ENCODE measurements around the gene TTC34.
"Not testable (repeated sequence)": the region's sequence is repeated elsewhere in the genome, so short reads cannot be mapped to it uniquely, and the experiment has no call there.

The TTC34 gene

GRCh38 chr1:2686091-2686863, 115.2 kb downstream of the TTC34 start:
- not testable (repeated sequence) for H3F3A ChIP-seq (ENCODE audit: insufficient read depth, low read length); H3K4me2 ChIP-seq (ENCODE audit: low read length); H3K4me1 ChIP-seq (ENCODE audit: insufficient read depth, low read length, severe bottlenecking); H3K9me3 ChIP-seq (ENCODE audit: low read length); H3K27ac ChIP-seq (ENCODE audit: low read depth, low read length, poor library complexity, severe bottlenecking); H3K9ac ChIP-seq (ENCODE audit: low read length); H3K27me3 ChIP-seq (ENCODE audit: insufficient read depth, low read length); H3K9me2 ChIP-seq (ENCODE audit: low read depth, low read length); H3K4me3 ChIP-seq (ENCODE audit: low read depth, low read length, poor library complexity, severe bottlenecking); H3K79me2 ChIP-seq (ENCODE audit: insufficient read depth, low read length); H2AFZ ChIP-seq (ENCODE audit: low read length); H3K36me3 ChIP-seq (ENCODE audit: insufficient read depth, low read length); H4K20me1 ChIP-seq (ENCODE audit: insufficient read depth, low read length)

GRCh38 chr1:2685671-2686070, 115.8 kb downstream of the TTC34 start:
- not testable (repeated sequence) for H3K27ac ChIP-seq (ENCODE audit: low read depth, low read length, poor library complexity, severe bottlenecking); H3K4me1 ChIP-seq (ENCODE audit: insufficient read depth, low read length, severe bottlenecking); H3K4me3 ChIP-seq (ENCODE audit: low read depth, low read length, poor library complexity, severe bottlenecking); H4K20me1 ChIP-seq (ENCODE audit: insufficient read depth, low read length); H3K79me2 ChIP-seq (ENCODE audit: insufficient read depth, low read length); H2AFZ ChIP-seq (ENCODE audit: low read length); H3K9me2 ChIP-seq (ENCODE audit: low read depth, low read length); H3F3A ChIP-seq (ENCODE audit: insufficient read depth, low read length); H3K36me3 ChIP-seq (ENCODE audit: insufficient read depth, low read length); H3K27me3 ChIP-seq (ENCODE audit: insufficient read depth, low read length); H3K9me3 ChIP-seq (ENCODE audit: low read length); H3K9ac ChIP-seq (ENCODE audit: low read length); H3K4me2 ChIP-seq (ENCODE audit: low read length)

GRCh38 chr1:2684878-2685277, 116.6 kb downstream of the TTC34 start:
- not testable (repeated sequence) for H3F3A ChIP-seq (ENCODE audit: insufficient read depth, low read length); H3K4me2 ChIP-seq (ENCODE audit: low read length); H3K27me3 ChIP-seq (ENCODE audit: insufficient read depth, low read length); H3K9ac ChIP-seq (ENCODE audit: low read length); H3K9me2 ChIP-seq (ENCODE audit: low read depth, low read length); H3K4me1 ChIP-seq (ENCODE audit: insufficient read depth, low read length, severe bottlenecking); H2AFZ ChIP-seq (ENCODE audit: low read length); H3K27ac ChIP-seq (ENCODE audit: low read depth, low read length, poor library complexity, severe bottlenecking); H3K36me3 ChIP-seq (ENCODE audit: insufficient read depth, low read length); H3K4me3 ChIP-seq (ENCODE audit: low read depth, low read length, poor library complexity, severe bottlenecking); H3K79me2 ChIP-seq (ENCODE audit: insufficient read depth, low read length); H4K20me1 ChIP-seq (ENCODE audit: insufficient read depth, low read length); H3K9me3 ChIP-seq (ENCODE audit: low read length)

- H3K9me3 ChIP-seq (ENCODE audit: low read length); H3K4me2 ChIP-seq (ENCODE audit: low read length); H2AFZ ChIP-seq (ENCODE audit: low read length); H3K9me2 ChIP-seq (ENCODE audit: low read depth, low read length); H3K27ac ChIP-seq (ENCODE audit: low read depth, low read length, poor library complexity, severe bottlenecking); H3K4me1 ChIP-seq (ENCODE audit: insufficient read depth, low read length, severe bottlenecking); H3K36me3 ChIP-seq (ENCODE audit: insufficient read depth, low read length); H3K9ac ChIP-seq (ENCODE audit: low read length); H3F3A ChIP-seq (ENCODE audit: insufficient read depth, low read length); H4K20me1 ChIP-seq (ENCODE audit: insufficient read depth, low read length); H3K79me2 ChIP-seq (ENCODE audit: insufficient read depth, low read length); H3K27me3 ChIP-seq (ENCODE audit: insufficient read depth, low read length); H3K4me3 ChIP-seq (ENCODE audit: low read depth, low read length, poor library complexity, severe bottlenecking): not testable (repeated sequence)
Observed at GRCh38 chr1:2684000-2684399, 117.5 kb downstream of the TTC34 start.

DNA sequence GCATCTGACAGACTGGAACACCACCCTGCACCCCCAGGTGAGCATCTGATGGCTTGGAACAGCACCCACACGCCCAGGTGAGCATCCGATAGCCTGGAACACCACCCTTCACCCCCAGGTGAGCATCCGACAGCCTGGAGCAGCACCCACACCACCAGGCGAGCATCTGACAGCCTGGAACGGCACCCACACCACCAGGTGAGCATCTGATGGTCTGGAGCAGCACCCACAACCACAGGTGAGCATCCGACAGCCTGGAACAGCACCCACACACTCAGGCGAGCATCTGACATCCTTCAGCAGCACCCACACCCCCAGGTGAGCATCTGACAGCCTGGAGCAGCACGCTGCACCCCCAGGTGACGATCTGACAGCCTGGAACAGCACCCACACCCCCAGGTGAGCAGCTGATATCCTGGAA, 118.2 kb downstream of the TTC34 start:
- H3K9ac ChIP-seq (ENCODE audit: low read length); H3K4me1 ChIP-seq (ENCODE audit: insufficient read depth, low read length, severe bottlenecking); H2AFZ ChIP-seq (ENCODE audit: low read length); H3K27me3 ChIP-seq (ENCODE audit: insufficient read depth, low read length); H3K9me3 ChIP-seq (ENCODE audit: low read length); H3K36me3 ChIP-seq (ENCODE audit: insufficient read depth, low read length); H3K79me2 ChIP-seq (ENCODE audit: insufficient read depth, low read length); H3K9me2 ChIP-seq (ENCODE audit: low read depth, low read length); H3K4me2 ChIP-seq (ENCODE audit: low read length); H3F3A ChIP-seq (ENCODE audit: insufficient read depth, low read length); H3K4me3 ChIP-seq (ENCODE audit: low read depth, low read length, poor library complexity, severe bottlenecking); H3K27ac ChIP-seq (ENCODE audit: low read depth, low read length, poor library complexity, severe bottlenecking); H4K20me1 ChIP-seq (ENCODE audit: insufficient read depth, low read length): not testable (repeated sequence)

DNA sequence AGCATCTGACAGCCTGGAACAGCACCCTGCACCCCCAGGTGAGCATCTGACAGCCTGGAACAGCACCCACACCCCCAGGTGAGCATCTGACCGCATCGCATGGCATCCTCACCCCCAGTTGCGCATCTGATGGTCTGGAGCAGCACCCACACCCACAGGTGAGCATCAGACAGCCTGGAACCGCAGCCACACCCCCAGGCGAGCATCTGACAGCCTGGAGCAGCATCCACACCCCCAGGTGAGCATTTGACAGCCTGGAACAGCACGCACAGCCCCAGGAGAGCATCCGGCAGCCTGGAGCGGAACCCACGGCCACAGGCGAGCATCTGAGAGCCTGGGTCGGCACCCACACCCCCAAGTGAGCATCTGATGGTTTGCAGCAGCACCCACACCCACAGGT, 118.6 kb downstream of the TTC34 start:
- not testable (repeated sequence) for H3K4me3 ChIP-seq (ENCODE audit: low read depth, low read length, poor library complexity, severe bottlenecking); H3K4me1 ChIP-seq (ENCODE audit: insufficient read depth, low read length, severe bottlenecking); H2AFZ ChIP-seq (ENCODE audit: low read length); H3K27me3 ChIP-seq (ENCODE audit: insufficient read depth, low read length); H3K36me3 ChIP-seq (ENCODE audit: insufficient read depth, low read length); H4K20me1 ChIP-seq (ENCODE audit: insufficient read depth, low read length); H3K9me2 ChIP-seq (ENCODE audit: low read depth, low read length); H3K4me2 ChIP-seq (ENCODE audit: low read length); H3K79me2 ChIP-seq (ENCODE audit: insufficient read depth, low read length); H3F3A ChIP-seq (ENCODE audit: insufficient read depth, low read length); H3K9me3 ChIP-seq (ENCODE audit: low read length); H3K9ac ChIP-seq (ENCODE audit: low read length); H3K27ac ChIP-seq (ENCODE audit: low read depth, low read length, poor library complexity, severe bottlenecking)

- H3K79me2 ChIP-seq (ENCODE audit: insufficient read depth, low read length); H3K36me3 ChIP-seq (ENCODE audit: insufficient read depth, low read length); H2AFZ ChIP-seq (ENCODE audit: low read length); H3K9ac ChIP-seq (ENCODE audit: low read length); H3K27ac ChIP-seq (ENCODE audit: low read depth, low read length, poor library complexity, severe bottlenecking); H3F3A ChIP-seq (ENCODE audit: insufficient read depth, low read length); H4K20me1 ChIP-seq (ENCODE audit: insufficient read depth, low read length); H3K4me1 ChIP-seq (ENCODE audit: insufficient read depth, low read length, severe bottlenecking); H3K9me3 ChIP-seq (ENCODE audit: low read length); H3K27me3 ChIP-seq (ENCODE audit: insufficient read depth, low read length); H3K4me3 ChIP-seq (ENCODE audit: low read depth, low read length, poor library complexity, severe bottlenecking); H3K4me2 ChIP-seq (ENCODE audit: low read length); H3K9me2 ChIP-seq (ENCODE audit: low read depth, low read length): not testable (repeated sequence)
Observed at GRCh38 chr1:2676726-2677125, 124.8 kb downstream of the TTC34 start.

DNA sequence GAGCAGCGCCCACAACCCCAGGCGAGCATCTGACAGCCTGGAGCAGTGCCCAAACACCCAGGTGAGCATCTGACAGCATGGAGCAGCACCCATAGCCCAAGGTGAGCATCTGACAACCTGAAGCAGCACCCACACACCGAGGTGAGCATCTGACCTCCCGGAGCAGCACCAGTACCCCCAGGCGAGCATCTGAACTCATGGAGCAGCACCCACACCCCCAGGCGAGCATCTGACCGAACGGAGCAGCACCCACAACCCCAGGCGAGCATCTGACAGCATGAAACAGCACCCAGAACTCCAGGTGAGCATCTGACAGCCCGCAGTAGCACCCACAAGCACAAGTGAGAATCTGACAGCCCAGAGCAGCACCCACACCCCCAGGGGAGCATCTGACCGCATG, 129.8 kb downstream of the TTC34 start:
- not testable (repeated sequence) for H3K4me3 ChIP-seq (ENCODE audit: low read depth, low read length, poor library complexity, severe bottlenecking); H3K27ac ChIP-seq (ENCODE audit: low read depth, low read length, poor library complexity, severe bottlenecking); H3K79me2 ChIP-seq (ENCODE audit: insufficient read depth, low read length); H4K20me1 ChIP-seq (ENCODE audit: insufficient read depth, low read length); H3K4me2 ChIP-seq (ENCODE audit: low read length); H3K9me2 ChIP-seq (ENCODE audit: low read depth, low read length); H2AFZ ChIP-seq (ENCODE audit: low read length); H3K36me3 ChIP-seq (ENCODE audit: insufficient read depth, low read length); H3K4me1 ChIP-seq (ENCODE audit: insufficient read depth, low read length, severe bottlenecking); H3K9me3 ChIP-seq (ENCODE audit: low read length); H3K9ac ChIP-seq (ENCODE audit: low read length); H3K27me3 ChIP-seq (ENCODE audit: insufficient read depth, low read length); H3F3A ChIP-seq (ENCODE audit: insufficient read depth, low read length)
